22Rv1 (cell line): ENCODE data around the gene HAVCR1.
"Not testable (repeated sequence)": the region's sequence is repeated elsewhere in the genome, so short reads cannot be mapped to it uniquely, and the experiment has no call there.

Experiments used
- H3K27ac ChIP-seq: fragments of 450-650 bp; 2 replicates; pipeline ENCODE4 v1.5.1; 2017
- ZFX ChIP-seq: fragments of 450-650 bp; IDR thresholded peaks from 2 replicates; pipeline ENCODE4 v1.6.1; 2017; ENCODE audit warnings: antibody characterized with exemption, borderline replicate concordance
- TF ChIP-seq, protein P1 (sequence below): fragments of 450-650 bp; IDR thresholded peaks from 2 replicates; pipeline ENCODE4 v1.5.1; 2017; ENCODE audit warnings: mild to moderate bottlenecking

Gene HAVCR1

DNA sequence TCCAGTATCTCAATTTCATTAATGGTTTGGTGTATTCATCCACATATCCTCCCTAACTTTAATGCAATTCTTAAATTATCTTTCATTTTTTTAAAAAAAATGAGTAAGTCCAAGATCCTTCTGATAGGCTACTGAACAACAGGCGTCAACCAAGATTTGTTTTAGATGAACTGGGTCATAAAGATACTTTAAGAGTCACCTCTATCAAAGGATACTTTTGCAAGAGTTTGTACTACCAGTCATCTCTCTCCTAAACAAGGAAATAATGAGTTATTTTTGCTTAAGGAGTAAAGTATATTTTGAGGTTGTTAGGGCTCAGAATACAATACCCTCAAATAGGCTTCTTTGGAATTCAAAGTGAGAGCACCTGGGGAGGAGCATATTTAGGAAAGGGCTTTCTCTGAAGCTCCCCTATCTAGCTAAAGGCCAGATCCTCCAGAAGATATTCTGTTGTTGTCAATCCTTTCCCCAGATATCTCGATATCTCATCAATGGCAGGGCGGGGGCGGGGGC is 25.8 kb downstream of the HAVCR1 start:
- TF ChIP-seq ZFX: no peak
- TF ChIP-seq, protein P1, sequence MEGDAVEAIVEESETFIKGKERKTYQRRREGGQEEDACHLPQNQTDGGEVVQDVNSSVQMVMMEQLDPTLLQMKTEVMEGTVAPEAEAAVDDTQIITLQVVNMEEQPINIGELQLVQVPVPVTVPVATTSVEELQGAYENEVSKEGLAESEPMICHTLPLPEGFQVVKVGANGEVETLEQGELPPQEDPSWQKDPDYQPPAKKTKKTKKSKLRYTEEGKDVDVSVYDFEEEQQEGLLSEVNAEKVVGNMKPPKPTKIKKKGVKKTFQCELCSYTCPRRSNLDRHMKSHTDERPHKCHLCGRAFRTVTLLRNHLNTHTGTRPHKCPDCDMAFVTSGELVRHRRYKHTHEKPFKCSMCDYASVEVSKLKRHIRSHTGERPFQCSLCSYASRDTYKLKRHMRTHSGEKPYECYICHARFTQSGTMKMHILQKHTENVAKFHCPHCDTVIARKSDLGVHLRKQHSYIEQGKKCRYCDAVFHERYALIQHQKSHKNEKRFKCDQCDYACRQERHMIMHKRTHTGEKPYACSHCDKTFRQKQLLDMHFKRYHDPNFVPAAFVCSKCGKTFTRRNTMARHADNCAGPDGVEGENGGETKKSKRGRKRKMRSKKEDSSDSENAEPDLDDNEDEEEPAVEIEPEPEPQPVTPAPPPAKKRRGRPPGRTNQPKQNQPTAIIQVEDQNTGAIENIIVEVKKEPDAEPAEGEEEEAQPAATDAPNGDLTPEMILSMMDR: no peak
- no peak overlapping the region for H3K27ac ChIP-seq

DNA sequence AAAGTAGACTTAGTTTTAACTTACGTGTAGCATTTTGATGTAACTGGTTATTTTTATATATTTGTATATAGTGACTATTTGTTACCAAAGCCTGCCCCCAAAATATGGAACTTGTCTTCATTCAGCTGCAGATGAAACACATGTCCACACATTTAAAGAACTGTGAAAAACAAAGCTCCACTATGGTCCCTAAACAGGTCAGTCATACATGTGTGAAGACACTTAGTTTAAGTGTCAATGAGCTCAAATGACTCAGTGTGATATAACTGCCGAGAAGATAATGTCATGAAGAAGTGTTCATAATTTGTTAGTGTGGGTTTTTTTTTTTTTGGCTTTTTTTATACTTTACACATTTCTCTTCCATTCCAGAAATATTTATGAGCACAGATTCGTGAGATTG is 28.2 kb downstream of the HAVCR1 start:
- TF ChIP-seq, protein P1: no peak
- TF ChIP-seq ZFX: no peak
- H3K27ac ChIP-seq: no peak overlapping the region

DNA sequence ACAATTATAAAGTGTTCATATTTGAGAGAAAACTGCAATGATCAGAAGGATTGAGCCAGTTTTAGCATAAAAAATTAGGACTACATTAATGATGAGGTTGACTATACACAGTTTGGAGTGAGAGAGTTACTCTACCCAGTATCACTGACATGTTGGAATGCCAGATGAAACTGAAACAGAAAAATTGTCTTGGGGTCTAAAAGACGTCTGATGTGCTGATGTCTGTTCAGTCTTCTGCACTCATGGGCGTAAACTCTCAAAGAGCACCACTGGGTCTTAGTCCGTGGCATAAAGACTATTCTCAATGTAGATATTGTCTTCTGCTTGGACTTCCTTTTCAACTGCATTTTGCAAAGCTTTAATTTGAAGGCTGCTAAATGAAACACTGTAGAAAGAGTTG is 29.5 kb downstream of the HAVCR1 start:
- TF ChIP-seq, protein P1: no peak
- no peak for TF ChIP-seq ZFX
- H3K27ac ChIP-seq: no peak overlapping the region

DNA sequence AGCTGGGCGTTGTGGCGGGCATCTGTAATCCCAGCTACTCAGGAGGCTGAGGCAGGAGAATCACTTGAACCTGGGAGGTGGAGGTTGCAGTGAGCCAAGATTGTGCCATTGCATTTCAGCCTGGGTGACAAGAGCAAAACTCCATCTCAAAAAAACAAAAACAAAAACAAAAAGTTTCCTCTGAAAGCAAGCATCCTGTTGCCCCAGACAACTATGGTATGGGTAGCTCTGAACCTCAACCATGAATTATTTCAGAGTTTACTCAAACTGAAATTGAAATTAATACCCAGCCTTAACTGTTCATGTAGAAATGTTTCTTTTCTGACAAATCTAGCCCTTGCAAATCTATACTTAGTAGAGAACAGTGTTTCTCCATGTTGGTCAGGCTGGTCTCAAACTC is 31.3 kb downstream of the HAVCR1 start:
- not testable (repeated sequence) for H3K27ac ChIP-seq

DNA sequence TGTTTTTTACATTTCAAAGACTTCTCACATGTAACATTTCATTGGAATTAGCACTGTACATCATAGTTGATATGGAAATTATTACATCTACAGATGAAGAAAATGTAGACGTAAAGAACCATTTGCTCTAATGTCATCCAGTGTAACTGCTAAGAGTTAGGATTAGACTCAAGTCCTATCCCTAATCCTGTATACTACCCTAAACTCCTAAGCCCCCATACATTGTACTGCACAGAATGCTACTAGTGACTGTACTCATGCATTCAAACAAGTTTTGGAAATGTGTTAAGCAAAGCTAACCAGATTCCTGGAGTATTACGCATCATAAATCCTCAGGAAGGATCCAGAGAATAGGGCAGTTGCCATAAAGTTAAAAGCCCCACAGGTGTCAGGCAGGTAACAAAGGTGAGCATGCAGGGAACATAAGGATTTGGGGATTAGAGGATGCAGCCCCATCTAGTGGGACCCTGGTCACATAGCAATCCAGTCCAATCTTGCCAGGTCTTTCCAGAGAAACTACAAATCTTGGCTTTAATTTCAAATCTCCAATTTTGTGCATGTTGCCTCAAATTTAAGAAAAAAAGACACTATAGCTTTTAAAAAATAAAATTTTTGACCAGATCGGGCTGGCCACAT is 32.0 kb downstream of the HAVCR1 start:
- TF ChIP-seq, protein P1: peak; percentile 80
- no peak for TF ChIP-seq ZFX

DNA sequence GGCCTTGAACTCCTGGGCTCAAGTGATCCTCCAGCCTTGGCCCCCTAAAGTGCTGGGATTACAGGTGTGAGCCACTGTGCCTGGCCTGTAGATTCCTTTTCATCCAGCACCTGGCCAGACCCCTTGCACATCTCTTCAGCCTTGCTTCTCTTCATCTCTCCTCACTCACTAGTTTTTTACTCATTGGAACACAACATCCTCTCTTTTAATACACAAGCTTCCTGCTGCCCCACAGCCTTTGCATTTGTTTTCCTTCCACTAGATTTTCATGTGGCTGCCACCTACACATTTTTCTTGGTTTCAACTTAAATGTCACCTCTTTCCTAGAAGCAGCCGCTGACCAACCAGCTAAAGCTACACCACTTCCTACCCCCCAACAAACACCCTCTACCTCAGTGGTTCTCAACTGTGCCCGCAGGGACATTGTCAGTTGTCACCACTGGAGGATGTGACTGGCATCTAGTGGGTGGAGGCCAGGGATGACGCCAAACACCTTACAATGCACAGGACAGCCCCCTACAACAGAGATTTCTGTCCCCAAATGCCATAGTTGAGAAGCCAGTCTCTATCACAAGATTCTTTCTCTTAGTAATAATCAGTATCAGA is 33.7 kb downstream of the HAVCR1 start:
- TF ChIP-seq ZFX: no peak
- TF ChIP-seq, protein P1: no peak
- H3K27ac ChIP-seq: no peak overlapping the region

More for the DNA sequence above, 32.0 kb downstream of the HAVCR1 start:
- H3K27ac ChIP-seq: no peak overlapping the region

DNA sequence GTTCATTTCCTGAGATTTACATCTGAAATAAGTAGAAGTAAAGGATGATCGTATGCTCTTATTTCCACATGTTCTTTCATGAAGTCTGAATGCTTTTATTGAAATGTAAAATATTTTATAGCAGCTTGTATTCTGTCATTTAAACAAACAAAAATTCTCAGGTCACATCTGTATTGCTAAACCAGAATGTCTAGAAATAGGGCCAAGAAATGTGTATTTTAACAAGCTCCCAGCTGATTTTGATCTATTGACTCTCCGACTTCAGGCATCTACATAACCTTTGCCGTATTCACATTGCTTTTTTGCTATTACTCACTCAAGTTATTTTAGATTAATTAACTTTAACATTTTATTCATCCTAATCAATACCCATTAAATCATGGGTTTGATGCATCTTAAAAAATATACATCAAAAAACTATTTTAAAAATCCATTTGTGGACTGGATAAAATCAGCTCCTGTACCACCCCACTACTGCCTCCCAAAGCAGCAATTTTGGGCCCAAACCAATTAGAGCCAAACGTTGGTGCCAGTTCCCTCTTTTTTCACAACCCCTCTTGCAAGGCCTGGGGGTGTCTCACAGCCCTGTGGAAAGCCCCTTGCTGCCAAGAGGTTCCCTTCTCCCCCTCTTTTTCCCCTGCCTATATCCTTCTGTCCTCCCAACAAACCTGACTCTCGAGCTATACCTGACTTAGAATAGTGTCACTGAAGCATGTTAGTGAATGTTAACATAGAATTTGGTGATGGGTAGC is 34.5 kb downstream of the HAVCR1 start:
- no peak overlapping the region for H3K27ac ChIP-seq

More for the DNA sequence above, 34.5 kb downstream of the HAVCR1 start:
- no peak for TF ChIP-seq ZFX
- TF ChIP-seq, protein P1: no peak
